Measurements from ENCODE around the gene ZFAND6. TPM values are rescaled to one million over a fixed set of nuclear protein-coding genes. Genes with fewer than 3 reads are reported as not detected.

Gene ZFAND6
- total RNA-seq, 4 donors from 2014 or later, result 119 to 452 (median 172) TPM

- no peaks in the 10 kb centered on the region for H3K36me3 ChIP-seq
Observed at GRCh38 chr15:80177156-80177555, 117.7 kb downstream of the ZFAND6 start.

DNA sequence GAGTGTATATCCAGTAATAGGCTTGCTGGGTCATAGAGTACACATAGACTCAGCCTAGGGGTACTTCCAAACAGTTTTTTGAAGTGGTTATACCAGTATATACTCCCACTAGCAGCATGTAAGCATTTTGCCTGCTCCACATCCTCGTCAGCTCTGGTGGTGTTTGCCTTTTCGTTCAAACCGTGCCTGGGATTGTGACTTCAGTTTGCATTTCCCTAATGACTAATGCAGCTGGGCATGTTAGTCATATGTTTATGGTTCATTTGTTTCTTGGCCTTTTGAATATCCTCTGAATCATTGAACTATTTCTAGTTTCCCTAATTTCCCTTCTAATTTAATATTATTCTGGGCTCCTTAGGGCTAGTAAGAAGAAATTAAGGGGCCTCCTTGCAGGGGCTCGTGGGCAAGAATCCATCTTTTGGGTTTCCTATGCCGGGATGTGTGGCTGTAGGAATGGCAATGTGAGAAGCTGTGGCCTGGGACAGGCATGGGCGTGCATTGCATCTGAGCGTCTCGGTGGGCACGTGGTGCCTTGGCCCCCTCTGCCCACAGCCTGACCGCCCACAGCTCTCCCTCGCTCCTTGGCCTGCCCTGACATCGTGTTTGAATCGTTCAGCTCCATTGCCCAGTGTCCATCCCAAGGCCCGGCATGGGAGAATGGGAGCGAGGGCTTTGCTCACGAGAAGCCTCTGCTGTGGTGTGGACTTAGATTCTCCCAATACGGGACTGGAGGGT lies 119.7 kb downstream of the ZFAND6 start:
- Histone ChIP-seq H3K4me3 (no peak overlapping the region), H3K9me3 (no peaks in the 10 kb centered on the region), H3K27ac (no peak overlapping the region), H3K27me3 (no peaks in the 10 kb centered on the region), H3K4me1 (no peaks in the 10 kb centered on the region), H3K36me3 (no peaks in the 10 kb centered on the region)
- intact Hi-C loops (cut with DNase I; ENCODE audit: low total_unique reads), result no loop called here
- TF ChIP-seq POLR2A (IDR thresholded peaks at IDR 0.05), result no peak
- TF ChIP-seq CTCF (IDR thresholded peaks at IDR 0.05), result no peak
- no peak for DNase-seq

More at GRCh38 chr15:80177156-80177555, 117.7 kb downstream of the ZFAND6 start:
- H3K9me3 ChIP-seq, result no peaks in the 10 kb centered on the region
- H3K27me3 ChIP-seq, result no peaks in the 10 kb centered on the region
- no peak overlapping the region for H3K27ac ChIP-seq
- no peak overlapping the region for H3K4me3 ChIP-seq
- H3K4me1 ChIP-seq, result no peaks in the 10 kb centered on the region
- intact Hi-C loops (cut with DNase I; ENCODE audit: low total_unique reads), result no loop called here
- no peak for TF ChIP-seq POLR2A (IDR thresholded peaks at IDR 0.05)
- TF ChIP-seq CTCF (IDR thresholded peaks at IDR 0.05), result no peak
- no peak for DNase-seq

GRCh38 chr15:80179935-80180334 lies 120.5 kb downstream of the ZFAND6 start:
- no peak for DNase-seq
- Histone ChIP-seq H3K4me1 (no peaks in the 10 kb centered on the region), H3K9me3 (no peaks in the 10 kb centered on the region), H3K36me3 (no peaks in the 10 kb centered on the region), H3K27ac (no peak overlapping the region), H3K27me3 (no peaks in the 10 kb centered on the region), H3K4me3 (no peak overlapping the region)
- TF ChIP-seq CTCF (IDR thresholded peaks at IDR 0.05), result no peak
- TF ChIP-seq POLR2A (IDR thresholded peaks at IDR 0.05), result no peak
- intact Hi-C loops (cut with DNase I; ENCODE audit: low total_unique reads), result no loop called here

DNA sequence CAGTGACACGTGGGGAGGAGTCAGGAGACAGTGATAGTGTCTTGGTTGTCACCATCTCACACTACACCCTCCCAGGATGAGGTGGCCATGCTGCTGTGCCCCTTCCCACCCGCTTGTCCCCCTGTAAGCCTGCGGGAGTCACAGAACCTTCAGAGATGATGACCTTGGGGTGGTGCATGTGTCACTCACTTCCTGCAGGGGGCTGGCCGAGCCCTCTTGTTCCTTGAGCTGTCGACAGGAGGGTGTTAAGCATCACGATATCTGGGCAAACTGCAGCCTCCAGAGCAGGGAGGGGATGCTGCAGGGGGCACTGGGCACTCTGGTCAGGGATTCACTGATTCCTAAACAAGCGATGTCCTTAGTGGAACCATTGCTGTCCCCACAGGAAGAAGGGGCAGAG lies 121.0 kb downstream of the ZFAND6 start:
- intact Hi-C loops (cut with DNase I; ENCODE audit: low total_unique reads), result no loop called here
- H3K9me3 ChIP-seq, result no peaks in the 10 kb centered on the region
- DNase-seq, result no peak
- H3K4me3 ChIP-seq, result no peak overlapping the region
- TF ChIP-seq CTCF (IDR thresholded peaks at IDR 0.05) (no peak), POLR2A (IDR thresholded peaks at IDR 0.05) (no peak)
- no peaks in the 10 kb centered on the region for H3K4me1 ChIP-seq
- no peak overlapping the region for H3K27ac ChIP-seq
- H3K27me3 ChIP-seq, result no peaks in the 10 kb centered on the region
- no peaks in the 10 kb centered on the region for H3K36me3 ChIP-seq

DNA sequence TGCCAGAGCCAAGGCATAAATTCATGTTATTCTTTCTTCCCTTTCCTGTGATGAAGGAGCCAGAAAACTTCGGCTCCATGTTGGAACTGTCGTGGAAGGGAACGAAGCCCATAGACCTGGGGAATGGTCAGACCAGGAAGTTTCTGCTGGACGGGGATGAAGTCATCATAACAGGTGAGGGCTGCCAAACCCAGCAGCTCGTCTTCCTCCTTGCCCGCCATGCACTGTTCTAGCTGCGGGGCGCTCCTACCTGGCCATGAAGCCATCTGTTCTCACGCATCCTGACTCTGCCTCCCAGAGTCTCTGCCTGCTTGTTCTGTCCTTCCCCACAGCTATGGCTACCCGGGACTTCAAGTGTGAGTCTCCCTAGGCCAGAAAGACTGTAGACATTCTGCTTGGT lies 121.5 kb downstream of the ZFAND6 start:
- H3K4me1 ChIP-seq, result no peaks in the 10 kb centered on the region
- no peak overlapping the region for H3K4me3 ChIP-seq
- intact Hi-C loops (cut with DNase I; ENCODE audit: low total_unique reads), result no loop called here
- H3K9me3 ChIP-seq, result no peaks in the 10 kb centered on the region
- no peaks in the 10 kb centered on the region for H3K36me3 ChIP-seq
- H3K27me3 ChIP-seq, result no peaks in the 10 kb centered on the region
- DNase-seq, result no peak
- no peak overlapping the region for H3K27ac ChIP-seq
- TF ChIP-seq POLR2A (IDR thresholded peaks at IDR 0.05) (no peak), CTCF (IDR thresholded peaks at IDR 0.05) (no peak)
